H9 (cell line): Measurements from ENCODE around the gene SGTB. TPM values are rescaled to one million over a fixed set of nuclear protein-coding genes. Genes with fewer than 3 reads are reported as not detected.

Experiments used
- DNase-seq: peaks from one replicate; pipeline ENCODE4 v3.0.0-alpha.2; 2017
- H2AFZ ChIP-seq: one replicate; pipeline ENCODE4 v1.6.1; 2013; ENCODE audit warnings: mild to moderate bottlenecking, low read length, control low read depth, moderate library complexity
- H2AK5ac ChIP-seq: 2 replicates; pipeline ENCODE4 v1.6.1; 2013; ENCODE audit warnings: low read length, control low read depth, mixed read lengths; ENCODE audit not compliant: insufficient read length
- H2BK120ac ChIP-seq: one replicate; pipeline ENCODE4 v1.6.1; 2013; ENCODE audit warnings: low read depth, mild to moderate bottlenecking, low read length, control low read depth, inconsistent platforms; ENCODE audit not compliant: poor library complexity, severe bottlenecking
- H2BK12ac ChIP-seq: 2 replicates; pipeline ENCODE4 v1.6.1; 2013; ENCODE audit warnings: low read length, control low read depth, mixed read lengths, low read depth; ENCODE audit not compliant: insufficient read length
- H2BK15ac ChIP-seq: 2 replicates; pipeline ENCODE4 v1.6.1; 2013; ENCODE audit warnings: low read depth, low read length, control low read depth
- H2BK20ac ChIP-seq: one replicate; pipeline ENCODE4 v1.6.1; 2013; ENCODE audit warnings: low read depth, mild to moderate bottlenecking, low read length, control low read depth, inconsistent platforms; ENCODE audit not compliant: poor library complexity, severe bottlenecking
- H2BK5ac ChIP-seq: 2 replicates; pipeline ENCODE4 v1.6.1; 2013; ENCODE audit warnings: low read length, control low read depth, mixed read lengths; ENCODE audit not compliant: insufficient read length
- H3K14ac ChIP-seq: 2 replicates; pipeline ENCODE4 v1.6.1; 2013; ENCODE audit warnings: low read length, control low read depth; ENCODE audit not compliant: insufficient read depth
- H3K18ac ChIP-seq: 2 replicates; pipeline ENCODE4 v1.6.1; 2013; ENCODE audit warnings: low read depth, mild to moderate bottlenecking, mixed read lengths, low read length, control low read depth; ENCODE audit not compliant: insufficient read length
- H3K23ac ChIP-seq: 2 replicates; pipeline ENCODE4 v1.6.1; 2013; ENCODE audit warnings: low read length, control low read depth, mixed read lengths, low read depth; ENCODE audit not compliant: insufficient read length
- H3K23me2 ChIP-seq: 2 replicates; pipeline ENCODE4 v1.6.1; 2013; ENCODE audit warnings: low read depth, mild to moderate bottlenecking, mixed read lengths, low read length, control low read depth; ENCODE audit not compliant: insufficient read length, poor library complexity, severe bottlenecking
- H3K27ac ChIP-seq: 2 replicates; pipeline ENCODE4 v1.5.1; 2013; ENCODE audit warnings: low read length, control low read depth, mixed read lengths, low read depth; ENCODE audit not compliant: insufficient read length
- H3K27me3 ChIP-seq: 2 replicates; pipeline ENCODE4 v1.6.1; 2013; ENCODE audit warnings: low read length, control low read depth, inconsistent platforms; ENCODE audit not compliant: insufficient read depth
- H3K4ac ChIP-seq: 2 replicates; pipeline ENCODE4 v1.6.1; 2013; ENCODE audit warnings: low read depth, mild to moderate bottlenecking, control low read depth, inconsistent platforms, low read length, moderate library complexity
- H3K4me1 ChIP-seq: 2 replicates; pipeline ENCODE4 v1.6.1; 2013; ENCODE audit warnings: low read length, control low read depth, inconsistent platforms; ENCODE audit not compliant: insufficient read depth
- H3K4me2 ChIP-seq: 2 replicates; pipeline ENCODE4 v1.6.1; 2013; ENCODE audit warnings: low read length, control low read depth, mixed read lengths; ENCODE audit not compliant: insufficient read length, insufficient read depth
- H3K56ac ChIP-seq: 2 replicates; pipeline ENCODE4 v1.6.1; 2013; ENCODE audit warnings: low read depth, mild to moderate bottlenecking, mixed read lengths, low read length, control low read depth; ENCODE audit not compliant: insufficient read length
- H3K79me1 ChIP-seq: 2 replicates; pipeline ENCODE4 v1.6.1; 2013; ENCODE audit warnings: low read depth, mild to moderate bottlenecking, moderate library complexity, low read length, control low read depth, inconsistent platforms; ENCODE audit not compliant: insufficient read depth, poor library complexity, severe bottlenecking
- H3K79me2 ChIP-seq: 2 replicates; pipeline ENCODE4 v1.6.1; 2013; ENCODE audit warnings: low read length, control low read depth, inconsistent platforms; ENCODE audit not compliant: insufficient read depth
- H3K9ac ChIP-seq: 2 replicates; pipeline ENCODE4 v1.6.1; 2013; ENCODE audit warnings: low read length, control low read depth, mixed read lengths; ENCODE audit not compliant: insufficient read length; ENCODE audit errors: extremely low read depth
- H3K9me3 ChIP-seq: one replicate; pipeline ENCODE4 v1.6.1; 2013; ENCODE audit warnings: low read depth, low read length, inconsistent platforms; ENCODE audit not compliant: control insufficient read depth
- H3T11ph ChIP-seq: one replicate; pipeline ENCODE4 v1.6.1; 2013; ENCODE audit warnings: mild to moderate bottlenecking, low read length, control low read depth, inconsistent platforms
- H4K20me1 ChIP-seq: one replicate; pipeline ENCODE4 v1.6.1; 2013; ENCODE audit not compliant: control insufficient read depth, insufficient read length, insufficient read depth
- H4K5ac ChIP-seq: 2 replicates; pipeline ENCODE4 v1.6.1; 2013; ENCODE audit warnings: low read depth, mild to moderate bottlenecking, mixed read lengths, low read length, control low read depth; ENCODE audit not compliant: insufficient read length
- H4K8ac ChIP-seq: replicated peaks from 2 replicates; pipeline ENCODE4 v1.6.1; 2013; ENCODE audit warnings: low read length, control low read depth, mixed read lengths, low read depth; ENCODE audit not compliant: insufficient read length
- H4K91ac ChIP-seq: 2 replicates; pipeline ENCODE4 v1.6.1; 2013; ENCODE audit warnings: low read depth, mild to moderate bottlenecking, moderate library complexity, mixed read lengths, low read length, control low read depth; ENCODE audit not compliant: insufficient read length
- H3K27ac Mint-ChIP-seq, 3 experiments: 2 replicates in 2 of 3; 3 replicates in 1 of 3; pipeline ENCODE4 v1.8.0; 2020 to 2021; ENCODE audit warnings: mixed read lengths in 3 of 3, mild to moderate bottlenecking in 1 of 3, moderate library complexity in 1 of 3
- H3K27me3 Mint-ChIP-seq: 2 replicates; pipeline ENCODE4 v1.8.0; 2021; ENCODE audit warnings: low read depth, mild to moderate bottlenecking, moderate library complexity, mixed read lengths
- H3K36me3 Mint-ChIP-seq, 3 experiments: 2 replicates in 2 of 3; 3 replicates in 1 of 3; pipeline ENCODE4 v1.8.0; 2020 to 2021; ENCODE audit warnings: low read depth in 3 of 3, mixed read lengths in 3 of 3; ENCODE audit not compliant: insufficient read depth in 1 of 3
- H3K4me1 Mint-ChIP-seq, 2 experiments: 2 replicates each; pipeline ENCODE4 v1.8.0; 2020; ENCODE audit warnings: mixed read lengths in 2 of 2
- H3K4me3 Mint-ChIP-seq, 2 experiments: 2 replicates in 1 of 2; 3 replicates in 1 of 2; pipeline ENCODE4 v1.8.0; 2020 to 2021; ENCODE audit warnings: mild to moderate bottlenecking in 2 of 2, mixed read lengths in 2 of 2, moderate library complexity in 1 of 2
- H3K9me3 Mint-ChIP-seq, 2 experiments: 2 replicates in 1 of 2; 3 replicates in 1 of 2; pipeline ENCODE4 v1.8.0; 2020; ENCODE audit warnings: mild to moderate bottlenecking in 2 of 2, mixed read lengths in 2 of 2, moderate library complexity in 1 of 2
- WGBS: extraction: QIAGEN DNeasy Blood & Tissue Kit; methylation state at CpG from one replicate; pipeline ENCODE4 v1.1.7; 2013; ENCODE audit warnings: missing lambda C conversion rate, low lambda C conversion rate, mixed read lengths; ENCODE audit not compliant: insufficient read length; ENCODE audit errors: extremely low coverage; 5-methylcytosine and 5-hydroxymethylcytosine counted together
- total RNA-seq: library from RNA; stranded (reverse); gene quantifications from 2 replicates; pipeline ENCODE4 v1.2.1, GENCODE V29; 2021
- TF ChIP-seq, protein P1 (sequence below): fragments of 200-600 bp; sonication (generic); conservative IDR thresholded peaks from 3 replicates; pipeline ENCODE4 v1.8.0; 2021; ENCODE audit warnings: antibody characterized with exemption, mild to moderate bottlenecking

Gene SGTB
- total RNA-seq, 1 experiment from 2014 or later: 18.7 TPM

- no peak overlapping the region for H3K4me2 ChIP-seq
- no peaks in the 10 kb centered on the region for H3K79me2 ChIP-seq
- no peaks in the 10 kb centered on the region for H3K9me3 Mint-ChIP-seq
- no peak overlapping the region for H4K5ac ChIP-seq
- H3K27me3 ChIP-seq: no peaks in the 10 kb centered on the region
- no peak overlapping the region for H3T11ph ChIP-seq
- no peaks in the 10 kb centered on the region for H4K20me1 ChIP-seq
- no peak overlapping the region for H2AFZ ChIP-seq
- no peak overlapping the region for H2AK5ac ChIP-seq
- no peak overlapping the region for H3K4ac ChIP-seq
- no CpG with 5 or more reads among the region's 4 CpGs for WGBS
- H3K23me2 ChIP-seq: no peaks in the 10 kb centered on the region
- no peaks in the 10 kb centered on the region for H3K4me1 ChIP-seq
- no peak overlapping the region for H2BK120ac ChIP-seq
- no peak overlapping the region for H2BK15ac ChIP-seq
- no peak overlapping the region for H4K8ac ChIP-seq
- no peak overlapping the region for H3K4me3 Mint-ChIP-seq
- H3K27ac Mint-ChIP-seq: no peak overlapping the region
- no peaks in the 10 kb centered on the region for H3K27me3 Mint-ChIP-seq
- H3K56ac ChIP-seq: no peak overlapping the region
- TF ChIP-seq, protein P1, sequence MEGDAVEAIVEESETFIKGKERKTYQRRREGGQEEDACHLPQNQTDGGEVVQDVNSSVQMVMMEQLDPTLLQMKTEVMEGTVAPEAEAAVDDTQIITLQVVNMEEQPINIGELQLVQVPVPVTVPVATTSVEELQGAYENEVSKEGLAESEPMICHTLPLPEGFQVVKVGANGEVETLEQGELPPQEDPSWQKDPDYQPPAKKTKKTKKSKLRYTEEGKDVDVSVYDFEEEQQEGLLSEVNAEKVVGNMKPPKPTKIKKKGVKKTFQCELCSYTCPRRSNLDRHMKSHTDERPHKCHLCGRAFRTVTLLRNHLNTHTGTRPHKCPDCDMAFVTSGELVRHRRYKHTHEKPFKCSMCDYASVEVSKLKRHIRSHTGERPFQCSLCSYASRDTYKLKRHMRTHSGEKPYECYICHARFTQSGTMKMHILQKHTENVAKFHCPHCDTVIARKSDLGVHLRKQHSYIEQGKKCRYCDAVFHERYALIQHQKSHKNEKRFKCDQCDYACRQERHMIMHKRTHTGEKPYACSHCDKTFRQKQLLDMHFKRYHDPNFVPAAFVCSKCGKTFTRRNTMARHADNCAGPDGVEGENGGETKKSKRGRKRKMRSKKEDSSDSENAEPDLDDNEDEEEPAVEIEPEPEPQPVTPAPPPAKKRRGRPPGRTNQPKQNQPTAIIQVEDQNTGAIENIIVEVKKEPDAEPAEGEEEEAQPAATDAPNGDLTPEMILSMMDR: no peak
- H4K91ac ChIP-seq: no peak overlapping the region
- DNase-seq: no peak
- no peaks in the 10 kb centered on the region for H3K4me1 Mint-ChIP-seq
- H3K14ac ChIP-seq: no peak overlapping the region
- no peak overlapping the region for H3K18ac ChIP-seq
- H3K36me3 Mint-ChIP-seq: peaks cover 6 to 40% (median 22%) of the 10 kb centered on the region in 3 experiments; a peak in 6 of 7 replicates
- H2BK20ac ChIP-seq: no peak overlapping the region
- H2BK5ac ChIP-seq: no peak overlapping the region
- no peaks in the 10 kb centered on the region for H3K79me1 ChIP-seq
- no peak overlapping the region for H3K27ac ChIP-seq
- H3K23ac ChIP-seq: no peak overlapping the region
- no peaks in the 10 kb centered on the region for H3K9me3 ChIP-seq
- H2BK12ac ChIP-seq: no peak overlapping the region
- no peak overlapping the region for H3K9ac ChIP-seq
Measured at GRCh38 chr5:65708145-65708544, 13.8 kb downstream of the SGTB start.
